SK-N-MC (cell line): ENCODE data around the gene TAF1A.

Source experiments
- EZH2 ChIP-seq: fragments of 200-600 bp; sonication (generic); IDR thresholded peaks from one replicate; pipeline ENCODE4 v1.6.1; 2017; ENCODE audit warnings: antibody characterized with exemption
- FOXP2 ChIP-seq: optimal IDR thresholded peaks from 2 replicates; pipeline ENCODE3; 2011; ENCODE audit warnings: mild to moderate bottlenecking, moderate library complexity; ENCODE audit not compliant: insufficient read depth; ENCODE audit errors: extremely low read length, control extremely low read depth
- POLR2AphosphoS5 ChIP-seq: IDR thresholded peaks from 2 replicates; pipeline ENCODE4 v1.6.1; 2012; ENCODE audit warnings: mild to moderate bottlenecking, low read depth, low read length, borderline replicate concordance

GRCh38 chr1:222622765-222623164 lies 33.0 kb upstream of the TAF1A start:
- TF ChIP-seq EZH2 (no peak), POLR2AphosphoS5 (no peak), FOXP2 (no peak)
